OCI-LY1 (cell line): Measurements from ENCODE around the gene BTRC.

Experiments used
- H2AFZ ChIP-seq: fragments of 200-600 bp; sonication (generic), shearing (Covaris generic); 2 replicates; pipeline ENCODE4 v1.6.0; 2014; ENCODE audit warnings: antibody characterized with exemption, mild to moderate bottlenecking, low read length
- H3F3A ChIP-seq: fragments of 200-600 bp; sonication (generic), shearing (Covaris generic); 2 replicates; pipeline ENCODE4 v1.6.0; 2014; ENCODE audit warnings: mild to moderate bottlenecking, antibody characterized with exemption, low read length, moderate library complexity; ENCODE audit not compliant: insufficient read depth
- H3K27ac ChIP-seq: fragments of 200-600 bp; sonication (generic); 2 replicates; pipeline ENCODE4 v1.5.1; 2014; ENCODE audit warnings: low read length, mixed run types, mild to moderate bottlenecking, low read depth; ENCODE audit not compliant: poor library complexity, severe bottlenecking
- H3K27me3 ChIP-seq: fragments of 200-600 bp; sonication (generic); 2 replicates; pipeline ENCODE4 v1.6.0; 2014; ENCODE audit warnings: antibody characterized with exemption, mild to moderate bottlenecking, low read length, moderate library complexity; ENCODE audit not compliant: insufficient read depth
- H3K36me3 ChIP-seq: fragments of 200-600 bp; sonication (generic); 2 replicates; pipeline ENCODE4 v1.6.1; 2014; ENCODE audit warnings: mild to moderate bottlenecking, antibody characterized with exemption, low read length, moderate library complexity, mixed read lengths; ENCODE audit not compliant: insufficient read depth
- H3K4me1 ChIP-seq: fragments of 200-600 bp; sonication (generic); 2 replicates; pipeline ENCODE4 v1.5.1; 2014; ENCODE audit warnings: mild to moderate bottlenecking, low read length, moderate library complexity; ENCODE audit not compliant: insufficient read depth, severe bottlenecking
- H3K4me2 ChIP-seq: fragments of 200-600 bp; sonication (generic), shearing (Covaris generic); 2 replicates; pipeline ENCODE4 v1.6.1; 2014; ENCODE audit warnings: low read length
- H3K4me3 ChIP-seq: fragments of 200-600 bp; sonication (generic); 2 replicates; pipeline ENCODE4 v1.5.1; 2014; ENCODE audit warnings: low read length, low read depth, mild to moderate bottlenecking, mixed read lengths; ENCODE audit not compliant: poor library complexity, severe bottlenecking
- H3K79me2 ChIP-seq: fragments of 200-600 bp; shearing (Covaris generic); 2 replicates; pipeline ENCODE4 v1.6.1; 2016; ENCODE audit warnings: mixed run types, low read length, mixed read lengths; ENCODE audit not compliant: insufficient read depth
- H3K9ac ChIP-seq: fragments of 200-600 bp; sonication (generic), shearing (Covaris generic); 2 replicates; pipeline ENCODE4 v1.6.1; 2014; ENCODE audit warnings: mild to moderate bottlenecking, low read length, mixed read lengths
- H3K9me2 ChIP-seq: fragments of 200-600 bp; sonication (generic), shearing (Covaris generic); 2 replicates; pipeline ENCODE4 v1.6.1; 2014; ENCODE audit warnings: low read depth, mild to moderate bottlenecking, low read length, mixed read lengths
- H3K9me3 ChIP-seq: fragments of 200-600 bp; shearing (Covaris generic); 2 replicates; pipeline ENCODE4 v1.6.1; 2014; ENCODE audit warnings: low read length, mixed read lengths
- H4K20me1 ChIP-seq: fragments of 200-600 bp; sonication (generic), shearing (Covaris generic); 2 replicates; pipeline ENCODE4 v1.6.0; 2016; ENCODE audit warnings: mild to moderate bottlenecking, low read length; ENCODE audit not compliant: insufficient read depth
- EZH2 ChIP-seq: fragments of 200-600 bp; sonication (generic), shearing (Covaris generic); IDR thresholded peaks from 2 replicates; pipeline ENCODE4 v1.8.0; 2017; ENCODE audit warnings: borderline replicate concordance, mixed run types, mild to moderate bottlenecking, antibody characterized with exemption, low read length, moderate library complexity, mixed read lengths
- TF ChIP-seq, protein P1 (sequence below): fragments of 200-600 bp; sonication (generic), shearing (Covaris generic); IDR thresholded peaks from 2 replicates; pipeline ENCODE4 v1.5.1; 2017; ENCODE audit warnings: mild to moderate bottlenecking, antibody characterized with exemption, low read length, moderate library complexity, mixed read lengths

Gene BTRC

DNA sequence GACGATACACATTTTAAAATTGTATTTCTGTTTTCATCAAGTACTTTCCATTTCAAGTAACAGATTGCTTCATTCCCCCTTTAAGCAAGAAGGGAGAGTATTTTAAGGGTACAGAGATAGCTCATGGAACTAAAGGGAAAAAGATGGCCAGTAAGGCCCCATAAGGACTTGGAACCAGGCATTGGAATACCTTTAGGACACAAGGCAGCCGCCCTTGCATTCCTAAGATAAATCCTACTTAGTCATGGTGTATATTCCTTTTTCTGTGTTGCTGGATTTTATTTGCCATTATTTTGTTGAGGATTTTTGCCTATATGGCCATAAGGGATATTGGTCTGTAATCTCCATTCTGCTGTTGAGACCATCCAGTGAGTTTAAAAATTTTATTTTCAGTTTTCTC, 49.2 kb downstream of the BTRC start:
- no peak overlapping the region for H3K9ac ChIP-seq
- no peaks in the 10 kb centered on the region for H3K27me3 ChIP-seq
- H3K4me1 ChIP-seq, result no peaks in the 10 kb centered on the region
- H3K4me3 ChIP-seq, result no peak overlapping the region
- H2AFZ ChIP-seq, result no peak overlapping the region
- H4K20me1 ChIP-seq, result no peaks in the 10 kb centered on the region
- no peaks in the 10 kb centered on the region for H3F3A ChIP-seq
- no peaks in the 10 kb centered on the region for H3K9me3 ChIP-seq
- TF ChIP-seq, protein P1, sequence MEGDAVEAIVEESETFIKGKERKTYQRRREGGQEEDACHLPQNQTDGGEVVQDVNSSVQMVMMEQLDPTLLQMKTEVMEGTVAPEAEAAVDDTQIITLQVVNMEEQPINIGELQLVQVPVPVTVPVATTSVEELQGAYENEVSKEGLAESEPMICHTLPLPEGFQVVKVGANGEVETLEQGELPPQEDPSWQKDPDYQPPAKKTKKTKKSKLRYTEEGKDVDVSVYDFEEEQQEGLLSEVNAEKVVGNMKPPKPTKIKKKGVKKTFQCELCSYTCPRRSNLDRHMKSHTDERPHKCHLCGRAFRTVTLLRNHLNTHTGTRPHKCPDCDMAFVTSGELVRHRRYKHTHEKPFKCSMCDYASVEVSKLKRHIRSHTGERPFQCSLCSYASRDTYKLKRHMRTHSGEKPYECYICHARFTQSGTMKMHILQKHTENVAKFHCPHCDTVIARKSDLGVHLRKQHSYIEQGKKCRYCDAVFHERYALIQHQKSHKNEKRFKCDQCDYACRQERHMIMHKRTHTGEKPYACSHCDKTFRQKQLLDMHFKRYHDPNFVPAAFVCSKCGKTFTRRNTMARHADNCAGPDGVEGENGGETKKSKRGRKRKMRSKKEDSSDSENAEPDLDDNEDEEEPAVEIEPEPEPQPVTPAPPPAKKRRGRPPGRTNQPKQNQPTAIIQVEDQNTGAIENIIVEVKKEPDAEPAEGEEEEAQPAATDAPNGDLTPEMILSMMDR, result no peak
- TF ChIP-seq EZH2, result no peak
- no peaks in the 10 kb centered on the region for H3K9me2 ChIP-seq
- no peaks in the 10 kb centered on the region for H3K36me3 ChIP-seq
- no peaks in the 10 kb centered on the region for H3K79me2 ChIP-seq
- no peak overlapping the region for H3K27ac ChIP-seq
- no peak overlapping the region for H3K4me2 ChIP-seq

DNA sequence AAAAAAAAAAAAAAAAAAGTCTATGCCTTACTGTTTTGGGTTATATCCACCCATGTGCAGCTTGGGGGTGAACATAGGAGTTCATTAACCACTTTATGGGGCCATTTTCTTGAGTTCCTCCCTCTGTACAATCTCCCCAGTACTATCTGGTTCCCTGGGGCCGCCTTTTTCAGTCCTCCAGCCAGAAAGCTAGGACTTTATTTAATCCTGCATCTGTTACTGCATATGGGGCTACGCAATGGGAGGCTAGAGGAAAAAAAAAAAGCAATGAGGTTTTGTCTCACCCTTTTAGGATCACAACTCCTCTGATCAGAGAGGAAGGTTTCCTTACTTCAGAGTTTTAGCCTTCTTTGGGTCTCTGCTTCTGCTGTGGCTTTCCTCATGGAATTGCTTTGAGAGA, 51.0 kb downstream of the BTRC start:
- H3K9ac ChIP-seq, result no peak overlapping the region
- H3K27me3 ChIP-seq, result no peaks in the 10 kb centered on the region
- no peaks in the 10 kb centered on the region for H3K4me1 ChIP-seq
- H4K20me1 ChIP-seq, result no peaks in the 10 kb centered on the region
- no peak overlapping the region for H3K27ac ChIP-seq
- H3K36me3 ChIP-seq, result no peaks in the 10 kb centered on the region
- no peak overlapping the region for H2AFZ ChIP-seq
- H3F3A ChIP-seq, result no peaks in the 10 kb centered on the region
- H3K9me3 ChIP-seq, result no peaks in the 10 kb centered on the region
- TF ChIP-seq EZH2, result no peak
- H3K79me2 ChIP-seq, result no peaks in the 10 kb centered on the region
- no peak overlapping the region for H3K4me3 ChIP-seq
- H3K9me2 ChIP-seq, result no peaks in the 10 kb centered on the region
- no peak overlapping the region for H3K4me2 ChIP-seq

DNA sequence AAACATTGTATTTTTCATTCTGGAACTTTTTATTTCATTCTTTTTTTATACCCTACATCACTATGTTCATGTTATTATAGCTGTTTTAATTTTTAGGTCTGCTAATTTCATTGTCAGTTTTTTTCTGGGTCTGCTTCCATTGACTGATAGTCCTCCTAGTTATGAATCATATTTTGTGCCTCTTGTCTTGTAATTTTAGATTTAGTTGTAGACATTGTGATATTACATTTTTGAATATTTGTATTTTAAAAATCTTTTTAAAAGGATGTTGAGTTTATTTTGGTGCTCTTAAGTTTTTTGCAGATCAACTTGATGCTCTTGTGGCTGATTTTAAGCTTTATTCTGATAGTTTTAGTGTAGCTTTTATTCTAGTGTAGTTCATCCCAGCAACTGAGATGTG, 57.6 kb downstream of the BTRC start:
- no peak overlapping the region for H2AFZ ChIP-seq
- no peak overlapping the region for H3K27ac ChIP-seq
- TF ChIP-seq, protein P1, result no peak
- TF ChIP-seq EZH2, result no peak
- no peak overlapping the region for H3K4me2 ChIP-seq
- no peaks in the 10 kb centered on the region for H3K9me2 ChIP-seq
- no peak overlapping the region for H3K9ac ChIP-seq
- no peaks in the 10 kb centered on the region for H3K27me3 ChIP-seq
- H3K4me1 ChIP-seq, result no peaks in the 10 kb centered on the region
- no peaks in the 10 kb centered on the region for H3K9me3 ChIP-seq
- no peaks in the 10 kb centered on the region for H3K79me2 ChIP-seq
- H3F3A ChIP-seq, result no peaks in the 10 kb centered on the region
- H3K4me3 ChIP-seq, result no peak overlapping the region
- no peaks in the 10 kb centered on the region for H3K36me3 ChIP-seq
- no peaks in the 10 kb centered on the region for H4K20me1 ChIP-seq

GRCh38 chr10:101414034-101414433, 60.1 kb downstream of the BTRC start:
- Histone ChIP-seq H3K4me3 (no peak overlapping the region), H3F3A (no peaks in the 10 kb centered on the region), H3K79me2 (no peaks in the 10 kb centered on the region), H3K9me2 (no peaks in the 10 kb centered on the region), H4K20me1 (no peaks in the 10 kb centered on the region), H2AFZ (no peak overlapping the region), H3K9me3 (no peaks in the 10 kb centered on the region), H3K4me1 (no peaks in the 10 kb centered on the region), H3K27ac (no peak overlapping the region), H3K9ac (no peak overlapping the region), H3K27me3 (no peaks in the 10 kb centered on the region), H3K4me2 (no peak overlapping the region), H3K36me3 (no peaks in the 10 kb centered on the region)
- TF ChIP-seq, protein P1, result no peak
- no peak for TF ChIP-seq EZH2
